Activated naive CD4-positive, alpha-beta T cell treated with anti-CD3 and anti-CD28 coated beads, Interleukin-2, amount 10 ng/mL, durations not matched to agents 7 days and 5 days (primary cell): ENCODE results near the gene TEAD1.

Source experiments
- CTCF ChIA-PET: fragments of 350-600 bp; sonication (Branson Sonifier 250); formaldehyde crosslinking; loops from one replicate; lab custom pipeline; 2021; ENCODE audit warnings: antibody characterized with exemption; lab: Charles Lee
- DNase-seq: peaks from one replicate; pipeline ENCODE4 v3.0.0-alpha.2; 2020
- H3K27ac Mint-ChIP-seq: one replicate; pipeline ENCODE4 v1.8.0; 2021; ENCODE audit warnings: mild to moderate bottlenecking, moderate library complexity, mixed read lengths
- H3K27me3 Mint-ChIP-seq: one replicate; pipeline ENCODE4 v1.8.0; 2021; ENCODE audit warnings: mild to moderate bottlenecking, mixed read lengths
- H3K36me3 Mint-ChIP-seq: one replicate; pipeline ENCODE4 v1.8.0; 2021; ENCODE audit warnings: mixed read lengths
- H3K4me1 Mint-ChIP-seq: one replicate; pipeline ENCODE4 v1.8.0; 2021; ENCODE audit warnings: mixed read lengths
- H3K4me3 Mint-ChIP-seq: one replicate; pipeline ENCODE4 v1.8.0; 2021; ENCODE audit warnings: mild to moderate bottlenecking, moderate library complexity, mixed read lengths
- H3K9me3 Mint-ChIP-seq: one replicate; pipeline ENCODE4 v1.8.0; 2021; ENCODE audit warnings: mixed read lengths

TEAD1 gene

GRCh38 chr11:12696911-12697581 is 22.8 kb downstream of the TEAD1 start:
- Mint-ChIP-seq H3K27me3 (peaks cover 70% of the 10 kb centered on the region), H3K9me3 (no peaks in the 10 kb centered on the region), H3K4me1 (peaks cover 12% of the 10 kb centered on the region), H3K36me3 (no peaks in the 10 kb centered on the region), H3K27ac (no peak overlapping the region), H3K4me3 (no peak overlapping the region)
- CTCF ChIA-PET: no interaction called here
- no peak for DNase-seq

GRCh38 chr11:12698048-12698447 is 23.8 kb downstream of the TEAD1 start:
- no peak for DNase-seq
- H3K27ac Mint-ChIP-seq: no peak overlapping the region
- H3K27me3 Mint-ChIP-seq: peaks cover 71% of the 10 kb centered on the region
- CTCF ChIA-PET: interaction anchor here (0.6 kb wide), 1 partner anchor 19 kb away, joined by 3 read pairs; no protein-coding TSS in a partner anchor
- no peak overlapping the region for H3K4me3 Mint-ChIP-seq
- H3K9me3 Mint-ChIP-seq: no peaks in the 10 kb centered on the region
- H3K4me1 Mint-ChIP-seq: peaks cover 11% of the 10 kb centered on the region
- no peaks in the 10 kb centered on the region for H3K36me3 Mint-ChIP-seq

GRCh38 chr11:12701811-12702592 is 27.8 kb downstream of the TEAD1 start:
- H3K4me3 Mint-ChIP-seq: no peak overlapping the region
- peaks cover 58% of the 10 kb centered on the region for H3K27me3 Mint-ChIP-seq
- no peak for DNase-seq
- no peak overlapping the region for H3K27ac Mint-ChIP-seq
- no peaks in the 10 kb centered on the region for H3K36me3 Mint-ChIP-seq
- H3K9me3 Mint-ChIP-seq: no peaks in the 10 kb centered on the region
- CTCF ChIA-PET: no interaction called here
- no peaks in the 10 kb centered on the region for H3K4me1 Mint-ChIP-seq

GRCh38 chr11:12702999-12703453 is 28.8 kb downstream of the TEAD1 start:
- CTCF ChIA-PET: no interaction called here
- Mint-ChIP-seq H3K27me3 (peaks cover 56% of the 10 kb centered on the region), H3K9me3 (no peaks in the 10 kb centered on the region), H3K4me3 (no peak overlapping the region), H3K36me3 (no peaks in the 10 kb centered on the region), H3K4me1 (no peaks in the 10 kb centered on the region), H3K27ac (no peak overlapping the region)
- DNase-seq: no peak

- H3K4me1 Mint-ChIP-seq: no peaks in the 10 kb centered on the region
- H3K36me3 Mint-ChIP-seq: no peaks in the 10 kb centered on the region
- CTCF ChIA-PET: no interaction called here
- no peak for DNase-seq
- H3K27me3 Mint-ChIP-seq: peaks cover 55% of the 10 kb centered on the region
- no peak overlapping the region for H3K27ac Mint-ChIP-seq
- H3K4me3 Mint-ChIP-seq: no peak overlapping the region
- H3K9me3 Mint-ChIP-seq: no peaks in the 10 kb centered on the region
Measured at GRCh38 chr11:12704049-12704448, 29.8 kb downstream of the TEAD1 start.

GRCh38 chr11:12705874-12706273 is 31.7 kb downstream of the TEAD1 start:
- H3K27ac Mint-ChIP-seq: no peak overlapping the region
- DNase-seq: no peak
- H3K27me3 Mint-ChIP-seq: peaks cover 70% of the 10 kb centered on the region
- CTCF ChIA-PET: no interaction called here
- no peaks in the 10 kb centered on the region for H3K36me3 Mint-ChIP-seq
- H3K9me3 Mint-ChIP-seq: no peaks in the 10 kb centered on the region
- H3K4me1 Mint-ChIP-seq: no peaks in the 10 kb centered on the region
- H3K4me3 Mint-ChIP-seq: no peak overlapping the region

GRCh38 chr11:12706545-12707499 is 32.6 kb downstream of the TEAD1 start:
- Mint-ChIP-seq H3K27me3 (peaks cover 72% of the 10 kb centered on the region), H3K9me3 (no peaks in the 10 kb centered on the region), H3K27ac (no peak overlapping the region), H3K36me3 (no peaks in the 10 kb centered on the region), H3K4me1 (no peaks in the 10 kb centered on the region), H3K4me3 (no peak overlapping the region)
- CTCF ChIA-PET: no interaction called here
- no peak for DNase-seq

GRCh38 chr11:12707500-12707880 is 33.3 kb downstream of the TEAD1 start:
- no peaks in the 10 kb centered on the region for H3K4me1 Mint-ChIP-seq
- H3K27me3 Mint-ChIP-seq: peaks cover 68% of the 10 kb centered on the region

GRCh38 chr11:12711496-12711895 is 37.3 kb downstream of the TEAD1 start:
- no peak overlapping the region for H3K4me3 Mint-ChIP-seq
- H3K27ac Mint-ChIP-seq: no peak overlapping the region
- H3K27me3 Mint-ChIP-seq: peaks cover 73% of the 10 kb centered on the region
- no peak for DNase-seq
- H3K4me1 Mint-ChIP-seq: no peaks in the 10 kb centered on the region
- CTCF ChIA-PET: no interaction called here
- H3K9me3 Mint-ChIP-seq: no peaks in the 10 kb centered on the region
- H3K36me3 Mint-ChIP-seq: no peaks in the 10 kb centered on the region

More at GRCh38 chr11:12707500-12707880, 33.3 kb downstream of the TEAD1 start:
- Mint-ChIP-seq H3K4me3 (no peak overlapping the region), H3K9me3 (no peaks in the 10 kb centered on the region), H3K36me3 (no peaks in the 10 kb centered on the region), H3K27ac (no peak overlapping the region)
- no peak for DNase-seq
- CTCF ChIA-PET: no interaction called here

GRCh38 chr11:12712132-12712531 is 37.9 kb downstream of the TEAD1 start:
- H3K36me3 Mint-ChIP-seq: no peaks in the 10 kb centered on the region
- H3K27ac Mint-ChIP-seq: no peak overlapping the region
- H3K27me3 Mint-ChIP-seq: peaks cover 73% of the 10 kb centered on the region
- no peak for DNase-seq
- peaks cover 2% of the 10 kb centered on the region for H3K4me1 Mint-ChIP-seq
- CTCF ChIA-PET: no interaction called here
- H3K9me3 Mint-ChIP-seq: no peaks in the 10 kb centered on the region
- H3K4me3 Mint-ChIP-seq: no peak overlapping the region

- Mint-ChIP-seq H3K4me1 (peaks cover 15% of the 10 kb centered on the region), H3K4me3 (no peak overlapping the region), H3K9me3 (no peaks in the 10 kb centered on the region), H3K27ac (no peak overlapping the region), H3K27me3 (peaks cover 77% of the 10 kb centered on the region), H3K36me3 (no peaks in the 10 kb centered on the region)
- CTCF ChIA-PET: no interaction called here
- DNase-seq: no peak
Measured at GRCh38 chr11:12715131-12715530, 40.9 kb downstream of the TEAD1 start.

GRCh38 chr11:12715941-12716340 is 41.7 kb downstream of the TEAD1 start:
- Mint-ChIP-seq H3K4me3 (no peak overlapping the region), H3K36me3 (no peaks in the 10 kb centered on the region), H3K27me3 (peaks cover 73% of the 10 kb centered on the region), H3K4me1 (peaks cover 15% of the 10 kb centered on the region), H3K27ac (no peak overlapping the region), H3K9me3 (no peaks in the 10 kb centered on the region)
- CTCF ChIA-PET: no interaction called here
- no peak for DNase-seq

GRCh38 chr11:12716816-12717215 is 42.6 kb downstream of the TEAD1 start:
- CTCF ChIA-PET: no interaction called here

GRCh38 chr11:12717851-12718291 is 43.6 kb downstream of the TEAD1 start:
- Mint-ChIP-seq H3K4me3 (no peak overlapping the region), H3K27ac (no peak overlapping the region)
- peak; percentile 67 for DNase-seq

More at GRCh38 chr11:12716816-12717215, 42.6 kb downstream of the TEAD1 start:
- Mint-ChIP-seq H3K4me3 (no peak overlapping the region), H3K27ac (no peak overlapping the region), H3K9me3 (no peaks in the 10 kb centered on the region), H3K36me3 (no peaks in the 10 kb centered on the region), H3K27me3 (peaks cover 73% of the 10 kb centered on the region), H3K4me1 (peaks cover 15% of the 10 kb centered on the region)
- DNase-seq: no peak

More at GRCh38 chr11:12717851-12718291, 43.6 kb downstream of the TEAD1 start:
- H3K36me3 Mint-ChIP-seq: no peaks in the 10 kb centered on the region
- H3K4me1 Mint-ChIP-seq: peaks cover 15% of the 10 kb centered on the region
- H3K9me3 Mint-ChIP-seq: no peaks in the 10 kb centered on the region
- peaks cover 80% of the 10 kb centered on the region for H3K27me3 Mint-ChIP-seq
- CTCF ChIA-PET: no interaction called here
